Measurements from ENCODE around the gene OR4D11. TPM values are rescaled to one million over a fixed set of nuclear protein-coding genes. Genes with fewer than 3 reads are reported as not detected.

OR4D11 gene
- total RNA-seq, 1 donor from 2014 or later, result not detected

DNA sequence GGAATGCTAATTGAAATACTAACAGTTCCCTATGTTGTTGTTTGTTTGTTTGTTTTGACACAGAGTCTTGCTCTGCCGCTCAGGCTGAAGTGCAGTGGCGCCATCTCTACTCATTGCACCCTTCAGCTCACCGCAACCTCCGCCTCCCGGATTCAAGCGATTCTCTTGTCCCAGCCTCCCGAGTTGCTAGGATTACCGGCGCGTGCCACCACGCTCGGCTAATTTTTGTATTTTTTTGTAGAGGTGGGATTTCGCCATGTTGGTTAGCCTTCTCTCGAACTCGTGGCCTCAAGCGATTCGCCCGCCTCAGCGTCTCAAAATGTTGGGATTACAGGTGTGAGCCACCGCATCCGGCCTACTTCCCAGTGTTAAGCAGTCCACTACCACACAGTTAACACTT is 49.9 kb downstream of the OR4D11 start:
- H3K9me3 Mint-ChIP-seq (ENCODE audit: unreplicated experiment), result no peaks in the 10 kb centered on the region
- no peaks in the 10 kb centered on the region for H3K36me3 Mint-ChIP-seq (ENCODE audit: unreplicated experiment)
- H3K4me3 Mint-ChIP-seq (ENCODE audit: unreplicated experiment), result no peak overlapping the region
- no peak for DNase-seq (ENCODE audit: extremely low spot score, unreplicated experiment)
- TF ChIP-seq, protein P1, sequence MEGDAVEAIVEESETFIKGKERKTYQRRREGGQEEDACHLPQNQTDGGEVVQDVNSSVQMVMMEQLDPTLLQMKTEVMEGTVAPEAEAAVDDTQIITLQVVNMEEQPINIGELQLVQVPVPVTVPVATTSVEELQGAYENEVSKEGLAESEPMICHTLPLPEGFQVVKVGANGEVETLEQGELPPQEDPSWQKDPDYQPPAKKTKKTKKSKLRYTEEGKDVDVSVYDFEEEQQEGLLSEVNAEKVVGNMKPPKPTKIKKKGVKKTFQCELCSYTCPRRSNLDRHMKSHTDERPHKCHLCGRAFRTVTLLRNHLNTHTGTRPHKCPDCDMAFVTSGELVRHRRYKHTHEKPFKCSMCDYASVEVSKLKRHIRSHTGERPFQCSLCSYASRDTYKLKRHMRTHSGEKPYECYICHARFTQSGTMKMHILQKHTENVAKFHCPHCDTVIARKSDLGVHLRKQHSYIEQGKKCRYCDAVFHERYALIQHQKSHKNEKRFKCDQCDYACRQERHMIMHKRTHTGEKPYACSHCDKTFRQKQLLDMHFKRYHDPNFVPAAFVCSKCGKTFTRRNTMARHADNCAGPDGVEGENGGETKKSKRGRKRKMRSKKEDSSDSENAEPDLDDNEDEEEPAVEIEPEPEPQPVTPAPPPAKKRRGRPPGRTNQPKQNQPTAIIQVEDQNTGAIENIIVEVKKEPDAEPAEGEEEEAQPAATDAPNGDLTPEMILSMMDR (IDR thresholded peaks at IDR 0.05), result no peak
- no peak overlapping the region for H3K27ac Mint-ChIP-seq (ENCODE audit: unreplicated experiment)
- H3K4me1 Mint-ChIP-seq (ENCODE audit: unreplicated experiment), result peaks cover 33% of the 10 kb centered on the region
- no peaks in the 10 kb centered on the region for H3K27me3 Mint-ChIP-seq (ENCODE audit: unreplicated experiment)

Other genes starting within 250 kb of the OR4D11 start
- gene OR5AN1, start 144.7 kb upstream of the OR4D11 start, total RNA-seq, result not detected in 2 replicates
- gene OR5A2, start 77.2 kb upstream of the OR4D11 start, total RNA-seq, result not detected in 2 replicates
- gene OR5A1, start 67.1 kb upstream of the OR4D11 start, total RNA-seq, result not detected in 2 replicates
- gene OR4D6, start 46.6 kb upstream of the OR4D11 start, total RNA-seq, result not detected in 2 replicates
- not detected in 2 replicates for gene OR4D10, start 30.3 kb upstream of the OR4D11 start, total RNA-seq
- not detected in 2 replicates for gene OR4D9, start 8.0 kb downstream of the OR4D11 start, total RNA-seq
- 45.7 and 46.0 TPM in 2 replicates for gene OSBP, start 112.2 kb downstream of the OR4D11 start, total RNA-seq
- gene PATL1, start 165.5 kb downstream of the OR4D11 start, total RNA-seq, result 39.3 and 40.0 TPM in 2 replicates
- gene OR10V1, start 210.3 kb downstream of the OR4D11 start, total RNA-seq, result not detected in 2 replicates